Heart left ventricle (tissue), 13 donors: ENCODE measurements around the gene MGME1.

Source experiments
- CTCF ChIP-seq, 12 donors: fragments of 200-600 bp; sonication (generic) in 4 of 12; IDR thresholded peaks; one replicate each; pipeline versions ENCODE4 v1.5.0 to v1.8.0; 2018 to 2022; ENCODE audit warnings: antibody characterized with exemption in 12 of 12, mild to moderate bottlenecking in 5 of 12
- POLR2A ChIP-seq, 2 donors: fragments of 450-650 bp; IDR thresholded peaks; one replicate each; pipeline ENCODE4 v1.6.1; 2017; ENCODE audit warnings: antibody characterized with exemption in 2 of 2, mild to moderate bottlenecking in 2 of 2, moderate library complexity in 2 of 2
- donor health status: ischemic (EF 13 %, LVEDD 7.1; RV severe dilation, severe dysfunction).
- donor health status: DM: no; HTN: yes; CAD: no.
- donor health status: DM: no; HTN: no; CAD: no.
- donor health status: ischemic (EF 25% LVEDD 6.9; RV normal size, moderate dysfunction).
- donor health status: ischemic (EF 25% LVEDD 5.7; RV mildly dilated, moderate dysfunction).
- donor health status: ischemic (EF 35%, LVEDD 5.7; RV mildly dilated, moderate dysfunction).
- donor health status: nonischemic (EF 11% LVEDD 7.7; RV severe dilation, severe dysfunction).
- donor health status: DM: yes; HTN: yes; CAD: no.
- donor health status: PGD.
- donor health status: ischemic (EF 29% LVEDD 5.4; RV normal size, mild dysfunction).
- donor health status: nonischemic (EF 23%, LVEDD 6.1; RV moderate dilation, normal function).

- TF ChIP-seq POLR2A (IDR thresholded peaks at IDR 0.05) = no peak
- TF ChIP-seq CTCF (IDR thresholded peaks at IDR 0.05) = no peak
These were observed 28.4 kb upstream of the MGME1 start for GRCh38 chr20:17940224-17940971.
